ENCODE measurements around the gene L3MBTL2. TPM values are rescaled to one million over a fixed set of nuclear protein-coding genes. Genes with fewer than 3 reads are reported as not detected.

Gene L3MBTL2
- total RNA-seq, result 25.1 and 25.6 TPM in 2 replicates

DNA sequence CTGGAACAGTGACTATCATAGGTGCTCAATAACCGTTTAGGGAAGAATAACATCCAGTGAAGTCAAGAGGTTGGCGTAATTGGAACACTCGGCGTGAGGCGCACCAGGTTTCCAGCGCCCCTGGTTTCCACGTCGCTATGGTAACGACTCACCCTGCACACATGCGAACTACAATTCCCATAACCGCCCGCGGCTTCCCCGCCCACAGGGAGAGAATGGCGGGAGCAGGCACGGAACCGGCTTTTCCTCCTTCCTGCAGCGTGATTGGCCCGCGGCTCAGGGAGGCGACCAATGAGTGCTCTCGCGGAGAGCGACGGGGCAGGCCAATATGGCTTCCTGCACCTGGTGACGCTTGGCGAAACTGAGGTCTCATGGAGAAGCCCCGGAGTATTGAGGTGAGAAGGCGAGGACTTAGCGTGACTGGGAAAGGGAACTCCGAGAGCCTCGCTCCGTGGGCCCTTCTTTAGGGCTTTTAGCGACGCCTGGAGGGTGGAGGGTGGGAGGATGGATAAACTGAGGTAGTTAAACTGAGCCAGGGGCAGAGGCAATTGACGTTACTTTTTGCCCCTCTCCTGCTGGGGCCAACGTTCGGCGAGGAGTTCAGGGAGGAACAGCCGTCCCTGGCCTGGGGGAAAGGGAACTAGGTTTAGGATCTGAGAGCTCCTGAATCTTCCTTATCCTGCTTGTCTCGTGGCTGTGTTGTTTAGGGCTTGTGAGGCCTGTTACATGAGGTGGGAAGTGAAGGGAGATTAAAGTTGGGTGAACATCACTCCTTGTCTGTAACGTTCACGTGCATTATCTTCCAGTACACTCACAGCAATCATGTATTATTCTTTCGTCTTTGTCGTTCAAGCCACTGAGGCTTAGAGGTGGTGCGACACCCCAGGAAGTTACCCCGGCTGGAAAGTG, at the start of gene L3MBTL2:
TSS of gene L3MBTL2 (plus strand) at position 321 of the 909 bp plus-strand sequence. CDS start at position 372, 51 bp downstream.

DNA sequence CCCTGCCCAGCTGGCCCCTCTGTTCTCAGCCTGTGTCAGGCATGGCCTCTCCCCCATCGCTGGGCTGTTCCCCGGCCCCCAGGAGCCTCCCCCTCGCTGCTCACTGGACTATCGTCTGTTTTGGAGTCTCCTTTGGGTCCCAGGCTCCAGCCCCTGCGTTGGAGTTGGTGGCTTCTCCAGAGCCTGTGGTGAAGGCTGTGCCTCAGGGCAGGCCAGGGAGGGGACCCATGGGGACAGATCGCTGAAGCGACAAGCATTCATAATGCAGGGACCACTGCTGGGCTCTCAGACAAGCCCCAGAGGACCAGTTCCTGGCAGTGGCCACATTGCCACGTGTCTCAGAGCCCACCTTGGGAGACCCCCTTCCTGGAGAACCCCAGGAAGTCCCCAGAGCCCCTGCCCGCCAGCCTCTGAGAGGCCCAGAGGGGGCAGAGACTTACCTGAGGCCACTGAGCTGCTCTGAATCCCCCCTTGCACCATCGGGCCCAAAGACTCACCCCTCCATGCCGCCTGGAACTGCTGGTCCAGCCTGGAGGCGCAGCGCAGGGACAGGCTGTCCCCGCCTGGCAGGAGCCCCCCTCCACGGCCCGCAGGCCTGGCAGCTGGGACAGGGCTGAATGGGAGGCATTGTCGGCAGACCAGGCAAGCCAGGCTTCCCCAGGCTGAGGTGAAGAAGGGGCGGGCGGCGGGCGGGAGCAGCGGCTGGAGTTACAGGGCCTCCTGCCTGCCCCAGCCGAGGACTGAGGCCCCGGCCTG, 35.4 kb downstream of the L3MBTL2 start, which contains the start of gene CHADL:
TSS of gene CHADL (minus strand) at position 555 of the 756 bp plus-strand sequence. CDS start at position 505, 50 bp downstream.

Other genes with a start within 250 kb of the L3MBTL2 start
- 33.1 and 59.1 TPM in 2 replicates for gene EP300, start 112.7 kb upstream of the L3MBTL2 start, total RNA-seq
- 0.73 and 5.0 TPM in 2 replicates for gene CHADL, start 35.6 kb downstream of the L3MBTL2 start, total RNA-seq
- gene RANGAP1, start 80.9 kb downstream of the L3MBTL2 start, total RNA-seq, result 62.0 and 67.6 TPM in 2 replicates
- gene ZC3H7B, start 96.2 kb downstream of the L3MBTL2 start, total RNA-seq, result 39.6 and 86.8 TPM in 2 replicates
- 9.5 and 21.8 TPM in 2 replicates for gene TEF, start 176.6 kb downstream of the L3MBTL2 start, total RNA-seq
- 23.7 and 49.0 TPM in 2 replicates for gene TOB2, start 241.5 kb downstream of the L3MBTL2 start, total RNA-seq

All from smooth muscle cell of trachea (primary cell).